HS-27A (cell line): ENCODE data around the gene CPED1.
"Not testable (repeated sequence)": the region's sequence is repeated elsewhere in the genome, so short reads cannot be mapped to it uniquely, and the experiment has no call there.

Experiments used
- DNase-seq: peaks from one replicate; pipeline ENCODE4 v3.0.0-alpha.2; 2012; ENCODE audit warnings: low read depth, missing footprints

CPED1 gene

GRCh38 chr7:121286742-121287734 is 298.5 kb downstream of the CPED1 start:
- DNase-seq, result no peak

GRCh38 chr7:121288894-121289293 is 300.4 kb downstream of the CPED1 start:
- DNase-seq, result no peak

- not testable (repeated sequence) for DNase-seq
These were observed 301.4 kb downstream of the CPED1 start for GRCh38 chr7:121289930-121290329.

GRCh38 chr7:121294448-121294992 is 306.0 kb downstream of the CPED1 start:
- DNase-seq, result no peak

- no peak for DNase-seq
These were observed 309.3 kb downstream of the CPED1 start for GRCh38 chr7:121297843-121298242.

- no peak for DNase-seq
These were observed 310.3 kb downstream of the CPED1 start for GRCh38 chr7:121298831-121299239.

GRCh38 chr7:121300685-121301420 is 312.3 kb downstream of the CPED1 start:
- no peak for DNase-seq

- DNase-seq, result no peak
These were observed 313.1 kb downstream of the CPED1 start for GRCh38 chr7:121301446-121302213.

GRCh38 chr7:121302214-121302745 is 313.8 kb downstream of the CPED1 start:
- DNase-seq, result peak; percentile 87

GRCh38 chr7:121303422-121304101 is 315.1 kb downstream of the CPED1 start:
- no peak for DNase-seq

- no peak for DNase-seq
These were observed 315.7 kb downstream of the CPED1 start for GRCh38 chr7:121304102-121304658.

GRCh38 chr7:121305109-121305508 is 316.6 kb downstream of the CPED1 start:
- no peak for DNase-seq

- no peak for DNase-seq
These were observed 318.1 kb downstream of the CPED1 start for GRCh38 chr7:121306565-121306964.

- no peak for DNase-seq
These were observed 318.6 kb downstream of the CPED1 start for GRCh38 chr7:121307021-121307574.

GRCh38 chr7:121313220-121313792 is 324.8 kb downstream of the CPED1 start:
- no peak for DNase-seq

GRCh38 chr7:121313793-121314676 is 325.5 kb downstream of the CPED1 start:
- no peak for DNase-seq

GRCh38 chr7:121315170-121315569 is 326.7 kb downstream of the CPED1 start:
- DNase-seq, result not testable (repeated sequence)

GRCh38 chr7:121322460-121322859 is 333.9 kb downstream of the CPED1 start:
- no peak for DNase-seq
